GM21723 (cell line): ENCODE data around the gene SMAD3.

Experiments
- ATAC-seq: cut with Tn5 transposase; IDR thresholded peaks from one replicate; pipeline ENCODE4 v1.9.1; 2021; ENCODE audit warnings: mild to moderate bottlenecking, moderate library complexity; ENCODE audit not compliant: unreplicated experiment

The SMAD3 gene

GRCh38 chr15:67124911-67125588 lies 59.6 kb downstream of the SMAD3 start:
- ATAC-seq: no peak

GRCh38 chr15:67125589-67126502 lies 60.4 kb downstream of the SMAD3 start:
- no peak for ATAC-seq

GRCh38 chr15:67126551-67127330 lies 61.3 kb downstream of the SMAD3 start:
- ATAC-seq: no peak

- ATAC-seq: no peak
These were observed 61.9 kb downstream of the SMAD3 start for GRCh38 chr15:67127331-67127664.

GRCh38 chr15:67127965-67128364 lies 62.6 kb downstream of the SMAD3 start:
- no peak for ATAC-seq

GRCh38 chr15:67130166-67130565 lies 64.8 kb downstream of the SMAD3 start:
- no peak for ATAC-seq

GRCh38 chr15:67130673-67131601 lies 65.5 kb downstream of the SMAD3 start:
- no peak for ATAC-seq

GRCh38 chr15:67132276-67132675 lies 66.9 kb downstream of the SMAD3 start:
- no peak for ATAC-seq

- no peak for ATAC-seq
These were observed 67.6 kb downstream of the SMAD3 start for GRCh38 chr15:67133026-67133425.

GRCh38 chr15:67133738-67134066 lies 68.3 kb downstream of the SMAD3 start:
- ATAC-seq: no peak

GRCh38 chr15:67134067-67134838 lies 68.9 kb downstream of the SMAD3 start:
- ATAC-seq: peak; percentile 74

GRCh38 chr15:67134871-67135492 lies 69.6 kb downstream of the SMAD3 start:
- no peak for ATAC-seq

GRCh38 chr15:67135494-67135893 lies 70.1 kb downstream of the SMAD3 start:
- ATAC-seq: no peak

- no peak for ATAC-seq
These were observed 71.4 kb downstream of the SMAD3 start for GRCh38 chr15:67136802-67137201.

GRCh38 chr15:67137319-67137718 lies 71.9 kb downstream of the SMAD3 start:
- ATAC-seq: no peak

GRCh38 chr15:67137951-67138848 lies 72.8 kb downstream of the SMAD3 start:
- ATAC-seq: no peak

- ATAC-seq: no peak
These were observed 73.8 kb downstream of the SMAD3 start for GRCh38 chr15:67138891-67139855.
